Activated CD4-positive, alpha-beta memory T cell treated with anti-CD3 and anti-CD28 coated beads for 36 hours (primary cell): ENCODE measurements around the gene ZXDC. TPM values are rescaled to one million over a fixed set of nuclear protein-coding genes. Genes with fewer than 3 reads are reported as not detected.
A peak's percentile ranks its signal among the peaks of the same experiment; 100 is the strongest.

Experiments
- CTCF ChIA-PET: fragments of 350-600 bp; sonication (Branson Sonifier 250); formaldehyde crosslinking; loops from one replicate; lab custom pipeline; 2021; ENCODE audit warnings: antibody characterized with exemption, inconsistent platforms; lab: Charles Lee
- POLR2A ChIA-PET: fragments of 350-600 bp; sonication (Branson Sonifier 250); formaldehyde crosslinking; loops from one replicate; lab custom pipeline; 2021; ENCODE audit warnings: antibody characterized with exemption; lab: Charles Lee
- DNase-seq: peaks from one replicate; pipeline ENCODE4 v3.0.0-alpha.2; 2020
- H3K27ac Mint-ChIP-seq: one replicate; pipeline ENCODE4 v1.8.0; 2021; ENCODE audit warnings: mixed read lengths
- H3K27me3 Mint-ChIP-seq: one replicate; pipeline ENCODE4 v1.8.0; 2021; ENCODE audit warnings: mixed read lengths
- H3K36me3 Mint-ChIP-seq: one replicate; pipeline ENCODE4 v1.8.0; 2021; ENCODE audit warnings: mixed read lengths
- H3K4me1 Mint-ChIP-seq: one replicate; pipeline ENCODE4 v1.8.0; 2021; ENCODE audit warnings: low read depth, mixed read lengths
- H3K4me3 Mint-ChIP-seq: one replicate; pipeline ENCODE4 v1.8.0; 2021; ENCODE audit warnings: mild to moderate bottlenecking, mixed read lengths
- H3K9me3 Mint-ChIP-seq: one replicate; pipeline ENCODE4 v1.8.0; 2021; ENCODE audit warnings: mixed read lengths
- intact Hi-C: fragments of 100-400 bp; cut with micrococcal nuclease; formaldehyde crosslinking; loops from one replicate; pipeline ENCODE4 v1.15.1; 2023
- total RNA-seq, 2 experiments: library from RNA; stranded (reverse); gene quantifications; one replicate each; pipeline ENCODE4 v1.2.3, GENCODE V29; 2021

ZXDC gene
- 10 to 100 TPM; 18.2 to 19.1 TPM for total RNA-seq

DNA sequence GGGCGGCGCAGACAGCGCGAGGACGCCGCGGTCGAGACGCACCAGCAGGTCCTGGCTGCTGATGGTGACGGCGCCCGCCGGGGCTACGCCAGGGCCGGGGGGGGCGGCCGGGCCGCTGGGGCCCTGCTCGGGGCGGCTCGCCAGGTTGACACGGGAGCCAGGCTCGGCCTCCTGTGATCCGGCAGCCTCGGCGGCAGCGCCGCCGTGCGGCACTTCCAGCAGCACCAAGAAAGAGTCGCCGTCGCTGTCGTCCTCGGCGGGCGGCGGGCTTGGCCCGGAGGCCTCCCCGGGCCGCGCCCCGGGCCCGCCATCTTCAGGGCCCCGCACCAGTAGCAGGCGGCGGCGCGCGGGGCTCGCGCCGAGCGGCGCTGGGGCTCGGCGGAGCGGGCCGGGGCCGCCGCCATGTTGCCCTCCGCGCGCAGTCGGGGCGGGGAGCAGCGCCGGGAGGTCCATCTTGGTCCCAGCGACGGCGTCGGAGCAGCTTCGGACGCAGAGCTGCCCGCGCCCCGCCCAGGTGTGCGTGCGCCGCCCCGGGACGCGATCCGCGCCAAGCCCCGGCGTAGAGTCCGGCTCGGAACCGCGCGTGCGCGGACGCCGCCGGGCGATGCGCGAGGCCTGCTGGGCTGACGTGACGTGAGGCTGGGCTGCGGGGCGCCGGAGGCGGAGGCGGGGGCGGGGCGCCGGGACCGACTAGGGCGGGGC is at the start of gene ZXDC:
Gene ZXDC, minus strand, starts transcription at position 479 of the 702 bp plus-strand sequence. Its CDS starts 26 bp downstream, at position 453.
- H3K36me3 Mint-ChIP-seq: peaks cover 21% of the 10 kb centered on the region
- H3K27ac Mint-ChIP-seq: peak within 1 kb of the TSS; percentile 79
- peaks cover 39% of the 10 kb centered on the region for H3K4me1 Mint-ChIP-seq
- intact Hi-C loops: loop anchor here (1.0 to 5.0 kb wide), 5 partner anchors 118 to 559 kb away; partner anchors contain the start of genes CHCHD6, KLF15, PLXNA1 and SLC41A3
- ChIA-PET POLR2A (interaction anchor here (1.1 kb wide), 1 partner anchor 13 kb away, joined by 3 read pairs; no protein-coding TSS in a partner anchor), CTCF (interaction anchor here (0.8 to 1.3 kb wide), 3 partner anchors 9 to 1071 kb away, joined by 3 read pairs; no protein-coding TSS in a partner anchor)
- no peaks in the 10 kb centered on the region for H3K9me3 Mint-ChIP-seq
- H3K4me3 Mint-ChIP-seq: peak within 1 kb of the TSS; percentile 88
- DNase-seq: peak; percentile 94
- H3K27me3 Mint-ChIP-seq: no peaks in the 10 kb centered on the region

DNA sequence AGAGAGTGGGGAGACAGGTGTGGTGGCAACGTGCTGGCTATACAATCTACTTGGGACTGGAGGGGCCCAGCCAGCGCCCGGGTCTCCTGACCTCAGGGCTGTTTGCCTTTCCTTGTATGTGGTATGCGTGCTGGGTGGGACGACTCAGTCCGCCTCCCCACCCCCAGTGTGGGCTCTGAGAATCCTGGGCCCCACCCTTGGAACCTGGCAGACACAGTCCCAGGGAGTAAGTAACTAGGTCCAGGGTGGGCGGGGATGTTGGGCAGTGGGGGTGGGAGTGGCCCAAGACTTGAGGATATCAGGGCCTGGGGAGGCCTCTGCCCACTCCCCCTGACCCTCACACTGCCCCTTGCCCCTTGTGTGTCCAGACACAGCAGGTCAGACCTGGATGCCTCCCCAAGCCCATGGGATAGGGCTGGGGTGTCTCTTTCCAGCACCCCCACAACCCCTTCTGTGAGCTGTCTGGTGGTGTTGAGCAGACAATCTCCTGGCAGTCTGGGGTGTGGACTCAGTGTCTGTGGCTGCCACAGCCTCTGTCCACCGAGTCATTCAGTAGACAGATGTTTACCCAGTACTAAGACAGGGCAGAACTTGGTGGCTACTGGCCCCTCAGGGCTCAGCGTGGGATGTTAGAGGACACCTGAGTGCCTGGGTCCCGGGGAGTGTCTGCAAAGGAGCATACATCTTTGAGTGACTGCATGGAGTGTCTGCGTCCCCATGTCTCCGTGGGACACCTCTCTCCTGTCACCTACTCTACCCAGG is 49.6 kb upstream of the ZXDC start:
- DNase-seq: no peak
- Mint-ChIP-seq H3K27me3 (peaks cover 15% of the 10 kb centered on the region), H3K36me3 (no peaks in the 10 kb centered on the region), H3K27ac (no peak overlapping the region), H3K4me1 (no peaks in the 10 kb centered on the region), H3K9me3 (no peaks in the 10 kb centered on the region), H3K4me3 (no peak overlapping the region)
- ChIA-PET CTCF (no interaction called here), POLR2A (no interaction called here)
- intact Hi-C loops: no loop called here

DNA sequence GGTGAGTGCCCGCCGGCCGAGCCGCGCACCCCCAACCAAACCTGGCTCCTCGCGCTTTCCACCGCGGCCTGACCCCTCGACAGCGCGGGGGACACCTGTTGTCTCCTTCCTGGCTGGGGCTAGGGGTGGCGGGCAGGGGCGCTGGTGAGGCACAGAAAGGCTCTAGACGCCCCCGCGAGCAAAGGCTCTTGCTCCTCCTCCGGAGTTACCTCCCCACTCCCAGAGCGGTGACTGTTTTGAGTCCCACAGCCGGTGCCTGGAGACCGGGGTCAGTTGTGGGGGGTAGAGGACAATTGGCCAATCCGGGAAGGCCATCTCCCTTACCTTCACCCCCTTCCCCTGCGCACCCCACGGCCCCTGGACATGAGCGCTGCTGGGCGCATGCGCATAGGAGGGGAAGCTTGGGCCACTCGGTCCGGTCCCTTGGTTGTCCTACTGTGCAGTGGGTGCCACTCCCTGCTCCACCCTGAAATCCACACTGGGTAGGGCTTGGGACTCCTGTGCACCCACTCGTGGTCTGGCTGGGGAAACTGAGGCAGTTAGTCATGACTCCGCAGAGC is 48.8 kb upstream of the ZXDC start:
- no peak for DNase-seq
- intact Hi-C loops: no loop called here
- no peaks in the 10 kb centered on the region for H3K4me1 Mint-ChIP-seq
- no peak overlapping the region for H3K27ac Mint-ChIP-seq
- H3K9me3 Mint-ChIP-seq: no peaks in the 10 kb centered on the region
- H3K36me3 Mint-ChIP-seq: no peaks in the 10 kb centered on the region
- ChIA-PET CTCF (interaction anchor here (1.4 kb wide), 1 partner anchor 10 kb away, joined by 3 read pairs; no protein-coding TSS in a partner anchor), POLR2A (no interaction called here)
- no peak overlapping the region for H3K4me3 Mint-ChIP-seq
- H3K27me3 Mint-ChIP-seq: peaks cover 15% of the 10 kb centered on the region

GRCh38 chr3:126523745-126524428 is 48.2 kb upstream of the ZXDC start, which contains the start of gene CHST13:
Gene CHST13 (plus strand): TSS chr3:126524155. CDS start chr3:126524333, 178 bp downstream.
- H3K27me3 Mint-ChIP-seq: peaks cover 15% of the 10 kb centered on the region
- H3K27ac Mint-ChIP-seq: no peak within 1 kb of the TSS
- DNase-seq: no peak
- no peaks in the 10 kb centered on the region for H3K4me1 Mint-ChIP-seq
- no peaks in the 10 kb centered on the region for H3K36me3 Mint-ChIP-seq
- POLR2A ChIA-PET: no interaction called here
- H3K4me3 Mint-ChIP-seq: no peak within 1 kb of the TSS
- H3K9me3 Mint-ChIP-seq: no peaks in the 10 kb centered on the region
- intact Hi-C loops: no loop called here
- CTCF ChIA-PET: interaction anchor here (0.7 to 3.0 kb wide), 6 partner anchors 10 to 1023 kb away, joined by 3 to 25 read pairs (median 4); no protein-coding TSS in a partner anchor

- CTCF ChIA-PET: interaction anchor here (0.6 to 3.0 kb wide), 22 partner anchors 9 to 1027 kb away, joined by 3 to 25 read pairs (median 4); partner anchors contain the start of gene ZXDC
- Mint-ChIP-seq H3K4me3 (no peak overlapping the region), H3K9me3 (no peaks in the 10 kb centered on the region), H3K27ac (no peak overlapping the region), H3K27me3 (peaks cover 15% of the 10 kb centered on the region), H3K36me3 (no peaks in the 10 kb centered on the region), H3K4me1 (no peaks in the 10 kb centered on the region)
- POLR2A ChIA-PET: no interaction called here
- intact Hi-C loops: loop anchor here (1.0 kb wide), 1 partner anchor 1022 kb away; no protein-coding TSS in a partner anchor
- peak; percentile 43 for DNase-seq
Measured at GRCh38 chr3:126522363-126522788, 46.7 kb upstream of the ZXDC start.

DNA sequence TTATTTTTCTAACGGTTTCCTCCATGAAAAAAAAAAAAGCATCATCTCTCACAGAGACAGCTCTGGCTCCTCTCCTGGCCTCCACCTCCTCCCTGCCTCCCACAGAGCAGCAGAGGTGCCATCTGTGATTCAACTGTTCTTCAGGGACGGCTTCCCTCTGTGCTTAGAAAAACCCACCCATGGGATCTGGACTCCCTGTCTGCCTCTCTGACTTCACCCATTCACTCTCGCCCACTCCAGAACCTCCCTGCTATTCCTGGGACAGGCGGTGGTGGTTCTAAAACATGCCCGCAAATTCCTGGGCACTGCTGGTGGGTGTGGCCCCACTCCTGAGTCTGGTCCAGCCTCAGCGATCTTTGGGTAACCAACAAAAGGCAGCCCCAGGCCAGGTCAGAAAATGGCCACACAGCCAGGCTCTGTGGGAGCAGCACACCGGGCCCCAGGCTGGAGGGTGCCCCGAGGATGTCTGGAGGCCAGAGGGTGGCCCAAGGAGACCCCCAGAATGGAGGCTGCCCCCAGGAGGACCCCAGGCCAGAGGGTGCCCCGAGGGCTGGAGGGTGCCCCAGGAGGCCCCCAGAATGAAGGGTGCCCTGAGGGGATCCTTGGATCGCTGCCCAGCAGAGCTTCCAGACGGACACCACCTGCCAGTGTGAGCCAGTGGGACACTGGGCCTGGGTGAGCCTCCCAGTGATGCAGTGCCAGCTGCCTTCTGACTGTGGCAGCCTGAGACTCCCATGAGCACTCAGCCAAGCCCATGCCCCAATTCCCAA is 45.6 kb upstream of the ZXDC start:
- no peaks in the 10 kb centered on the region for H3K4me1 Mint-ChIP-seq

DNA sequence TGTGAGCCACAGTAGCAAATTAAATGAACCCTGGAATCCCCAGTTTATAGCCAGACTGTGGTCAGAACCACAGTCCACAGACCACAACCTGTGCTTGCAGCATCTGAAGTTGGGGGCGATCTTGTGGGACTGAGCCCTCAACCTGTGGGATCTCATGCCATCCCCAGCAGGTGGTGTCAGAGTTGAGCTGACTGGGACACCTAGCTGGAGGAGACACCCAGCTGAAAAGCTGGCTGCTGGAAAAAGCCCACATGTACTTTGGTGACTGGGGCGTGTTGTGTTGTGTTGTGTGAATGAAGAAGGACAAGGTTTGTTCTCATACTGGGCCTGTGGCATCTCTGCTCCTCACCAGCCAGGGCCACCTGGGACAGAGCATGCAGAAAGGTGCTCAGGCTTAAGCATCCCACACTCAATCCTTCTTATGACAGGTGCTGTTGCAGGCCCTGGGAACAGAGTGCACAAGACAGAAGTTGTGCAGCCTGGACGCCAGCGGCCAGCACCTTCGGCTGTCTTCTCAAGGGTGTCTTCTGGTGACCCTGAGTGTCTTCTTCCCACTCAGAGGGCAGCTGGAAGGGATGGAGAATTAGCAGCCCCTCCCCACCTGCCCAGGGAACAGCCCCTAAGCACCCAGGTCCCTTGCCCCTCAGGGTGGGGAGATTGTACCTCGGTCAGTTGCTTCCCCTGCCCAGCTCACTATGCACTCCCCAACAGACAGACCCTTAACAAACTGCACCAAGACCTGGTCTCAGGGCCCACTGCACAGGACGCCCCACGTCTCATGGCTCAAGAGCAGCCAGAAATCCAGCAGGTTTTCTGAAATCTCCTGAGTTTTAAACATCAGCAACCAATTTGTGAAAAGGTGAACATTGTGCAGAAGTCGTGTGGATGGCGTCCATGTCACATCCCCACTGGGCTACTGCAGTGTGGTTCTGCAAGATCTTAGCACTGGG is 44.1 kb upstream of the ZXDC start:
- CTCF ChIA-PET: no interaction called here

More for the DNA sequence above, 45.6 kb upstream of the ZXDC start:
- H3K9me3 Mint-ChIP-seq: no peaks in the 10 kb centered on the region
- no peak overlapping the region for H3K27ac Mint-ChIP-seq
- ChIA-PET CTCF (interaction anchor here (0.6 to 3.0 kb wide), 4 partner anchors 9 to 1025 kb away, joined by 3 to 25 read pairs (median 9); no protein-coding TSS in a partner anchor), POLR2A (no interaction called here)
- no peak for DNase-seq
- H3K4me3 Mint-ChIP-seq: no peak overlapping the region
- peaks cover 15% of the 10 kb centered on the region for H3K27me3 Mint-ChIP-seq
- intact Hi-C loops: no loop called here
- H3K36me3 Mint-ChIP-seq: no peaks in the 10 kb centered on the region

GRCh38 chr3:126518779-126519177 is 43.1 kb upstream of the ZXDC start:
- H3K36me3 Mint-ChIP-seq: no peaks in the 10 kb centered on the region
- DNase-seq: no peak
- intact Hi-C loops: no loop called here
- no peaks in the 10 kb centered on the region for H3K9me3 Mint-ChIP-seq
- H3K27ac Mint-ChIP-seq: no peak overlapping the region
- peaks cover 7% of the 10 kb centered on the region for H3K27me3 Mint-ChIP-seq
- no peaks in the 10 kb centered on the region for H3K4me1 Mint-ChIP-seq
- CTCF ChIA-PET: no interaction called here
- H3K4me3 Mint-ChIP-seq: no peak overlapping the region
- POLR2A ChIA-PET: no interaction called here

More for the DNA sequence above, 44.1 kb upstream of the ZXDC start:
- no peaks in the 10 kb centered on the region for H3K36me3 Mint-ChIP-seq
- intact Hi-C loops: no loop called here
- DNase-seq: no peak
- no peak overlapping the region for H3K4me3 Mint-ChIP-seq
- no peaks in the 10 kb centered on the region for H3K4me1 Mint-ChIP-seq
- POLR2A ChIA-PET: no interaction called here
- H3K27ac Mint-ChIP-seq: no peak overlapping the region
- peaks cover 11% of the 10 kb centered on the region for H3K27me3 Mint-ChIP-seq
- no peaks in the 10 kb centered on the region for H3K9me3 Mint-ChIP-seq

DNA sequence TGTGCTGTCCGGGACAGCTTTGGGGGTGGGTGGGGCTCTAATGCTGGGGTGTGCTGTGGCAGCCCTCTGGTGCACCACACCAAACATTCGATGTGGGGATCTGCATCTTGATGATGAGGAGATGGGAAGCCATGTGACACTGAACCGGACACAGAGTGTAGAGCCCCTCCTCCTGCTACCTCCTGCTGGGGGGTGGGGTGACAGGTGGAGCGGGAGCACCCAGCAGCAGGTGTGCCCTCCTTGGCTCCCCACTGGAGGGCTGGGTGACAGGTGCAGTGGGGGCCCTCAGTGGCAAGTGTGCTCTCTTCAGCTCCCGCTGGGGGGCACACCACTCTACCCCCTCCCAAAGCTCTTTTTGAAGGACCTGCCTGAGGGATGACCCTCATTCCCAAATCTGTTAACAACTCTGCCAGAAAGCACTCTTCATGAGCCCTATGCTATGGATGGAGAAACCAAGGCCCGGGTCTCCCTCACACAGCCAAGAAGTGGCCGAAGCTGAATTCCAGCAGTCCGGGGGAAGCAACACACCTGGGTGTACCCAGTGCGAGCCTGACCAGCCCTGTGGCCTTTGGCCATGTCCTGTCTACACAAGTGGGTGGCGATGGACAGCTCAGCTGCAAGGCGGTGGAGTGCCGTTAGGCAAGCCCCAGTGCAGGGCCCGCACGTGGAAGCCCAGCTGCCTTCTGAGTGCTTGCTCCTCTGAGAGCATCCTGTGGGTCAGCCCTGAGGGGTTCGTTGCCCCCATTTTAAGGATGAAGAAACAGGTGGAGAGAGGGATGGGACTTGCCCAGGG is 42.5 kb upstream of the ZXDC start:
- H3K9me3 Mint-ChIP-seq: no peaks in the 10 kb centered on the region
- intact Hi-C loops: no loop called here
- no peaks in the 10 kb centered on the region for H3K36me3 Mint-ChIP-seq
- POLR2A ChIA-PET: no interaction called here
- H3K27ac Mint-ChIP-seq: no peak overlapping the region
- CTCF ChIA-PET: no interaction called here
- no peaks in the 10 kb centered on the region for H3K4me1 Mint-ChIP-seq
- no peak overlapping the region for H3K4me3 Mint-ChIP-seq
- no peak for DNase-seq
- H3K27me3 Mint-ChIP-seq: peaks cover 3% of the 10 kb centered on the region
